ENCODE results near the gene F3. TPM values are rescaled to one million over a fixed set of nuclear protein-coding genes. Genes with fewer than 3 reads are reported as not detected.
"Not testable (repeated sequence)": the region's sequence is repeated elsewhere in the genome, so short reads cannot be mapped to it uniquely, and the experiment has no call there.

F3 gene
- 32.3 TPM for total RNA-seq

DNA sequence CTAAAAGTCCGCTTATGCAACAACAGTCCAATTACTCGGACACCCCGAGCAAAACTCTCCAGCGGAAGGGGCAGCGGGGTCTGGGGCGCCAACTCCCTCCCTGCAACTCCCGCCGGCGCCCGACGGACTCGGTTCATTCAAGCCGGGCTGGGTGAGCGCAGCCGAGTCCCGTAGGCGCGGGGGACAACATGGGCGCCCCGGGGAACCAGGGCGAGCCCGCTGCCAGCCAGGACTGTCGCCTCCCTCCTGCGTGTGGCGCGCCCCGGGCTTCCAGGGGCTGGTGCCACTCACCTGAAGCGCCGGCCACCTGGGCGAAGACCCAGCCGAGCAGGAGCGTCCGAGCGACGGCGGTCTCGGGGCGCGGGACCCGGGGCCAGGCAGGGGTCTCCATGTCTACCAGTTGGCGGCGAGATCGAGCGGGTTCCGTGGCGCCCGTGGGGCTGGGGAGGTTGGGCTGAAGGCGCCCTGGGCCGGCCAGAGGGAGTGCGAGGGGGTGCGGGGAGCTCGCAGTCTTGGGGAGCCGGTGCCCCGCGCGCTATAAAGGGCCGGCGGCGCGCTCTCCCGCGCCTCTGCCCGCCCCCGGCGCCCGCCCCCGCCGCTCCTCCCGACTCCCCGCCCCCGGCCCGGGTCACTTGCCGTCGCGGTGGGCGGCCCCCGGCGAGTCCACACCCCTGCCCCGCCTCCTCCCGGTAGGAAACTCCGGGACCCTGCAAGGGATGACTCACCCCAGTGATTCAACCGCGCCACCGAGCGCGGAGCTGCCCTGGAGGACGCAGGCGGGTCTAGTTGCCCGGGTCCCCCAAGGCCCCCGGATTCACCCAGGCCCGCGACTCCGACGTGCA, at the start of gene F3:
TSS of gene F3 (minus strand) at position 514 of the 842 bp plus-strand sequence. CDS start at position 391, 123 bp downstream.
- peak; percentile 90 for DNase-seq (ENCODE audit: low spot score)

DNA sequence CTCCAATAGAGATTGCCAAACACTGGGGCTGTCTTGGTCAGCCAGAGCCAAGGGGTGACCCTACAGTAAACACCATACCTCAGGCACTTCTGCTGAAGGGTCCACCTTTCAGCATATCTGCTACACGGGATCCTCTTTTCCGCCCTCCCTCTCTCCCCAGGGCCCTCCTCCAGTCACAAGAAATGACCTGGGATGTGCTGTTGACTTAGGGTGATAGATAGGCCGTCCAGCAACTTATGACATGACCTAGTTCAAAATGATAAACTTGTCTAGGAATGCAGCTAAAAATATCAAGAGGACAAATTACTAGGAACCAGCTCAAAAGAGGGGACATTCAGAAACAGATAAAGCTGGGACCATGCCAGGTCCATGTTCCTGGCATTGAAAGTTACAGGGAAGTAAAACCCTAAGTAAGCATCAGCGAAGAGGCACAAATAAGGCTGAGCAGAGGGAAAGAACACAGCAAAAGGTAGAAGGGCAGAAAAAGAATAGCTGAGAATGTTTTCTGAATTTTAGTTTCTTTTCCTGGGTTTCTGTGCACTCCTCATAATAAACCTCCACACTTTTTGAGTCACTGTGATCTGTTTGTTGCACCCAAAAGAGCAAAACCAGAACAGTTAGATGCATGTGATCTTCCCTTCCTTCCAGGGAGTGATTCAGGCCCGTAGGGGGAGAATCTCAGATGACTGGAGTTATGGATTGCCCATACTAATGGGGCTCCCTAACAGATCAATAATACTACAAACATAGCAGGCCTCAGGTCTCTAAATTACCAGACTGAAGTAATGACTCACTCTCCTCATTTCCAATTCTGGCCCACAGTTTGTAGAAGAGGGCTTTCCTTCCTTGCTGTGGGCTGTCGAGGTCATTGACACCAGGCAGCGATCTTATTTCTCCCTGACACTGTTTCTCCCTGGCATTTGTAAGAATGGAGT, 48.9 kb upstream of the F3 start:
- peak; percentile 62 for DNase-seq (ENCODE audit: low spot score)

DNA sequence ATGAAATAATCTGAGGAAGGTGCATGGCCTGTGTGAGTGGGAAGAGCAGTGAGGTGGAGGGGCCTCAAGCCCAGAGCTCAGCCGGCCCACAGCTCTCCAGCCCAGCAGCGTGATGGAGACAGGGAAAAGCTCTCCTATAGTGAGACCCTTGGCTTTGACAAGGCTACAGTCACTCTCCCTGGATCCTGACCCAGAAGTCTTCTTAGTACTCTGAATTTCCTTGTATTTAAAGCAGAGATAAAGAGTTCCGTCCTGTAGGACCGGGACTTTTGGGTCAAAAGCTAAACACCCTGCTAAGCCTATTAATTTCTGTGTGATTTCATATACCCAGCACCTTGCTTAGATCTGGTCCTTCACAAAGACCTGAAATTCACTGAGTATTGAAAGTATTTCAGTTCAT, 48.2 kb upstream of the F3 start:
- no peak for DNase-seq (ENCODE audit: low spot score)

DNA sequence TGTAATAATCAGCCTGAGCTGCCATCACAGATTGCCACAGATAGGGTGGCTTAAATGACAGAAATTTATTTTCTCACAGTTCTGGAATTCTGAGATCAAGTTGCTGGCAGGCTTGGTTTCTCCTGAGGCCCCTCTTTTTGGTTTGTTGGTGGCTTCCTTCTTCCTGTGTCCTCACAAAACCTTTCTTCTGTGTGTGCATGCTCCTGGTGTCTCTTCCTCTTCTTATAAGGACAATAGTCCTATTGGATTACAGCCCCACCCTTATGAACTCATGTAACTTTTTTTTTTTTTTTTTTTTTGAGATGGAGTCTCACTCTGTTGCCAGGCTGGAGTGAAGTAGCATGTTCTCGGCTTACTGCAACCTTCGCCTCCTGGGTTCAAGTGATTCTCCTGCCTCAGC, 41.0 kb upstream of the F3 start:
- DNase-seq (ENCODE audit: low spot score), result no peak

DNA sequence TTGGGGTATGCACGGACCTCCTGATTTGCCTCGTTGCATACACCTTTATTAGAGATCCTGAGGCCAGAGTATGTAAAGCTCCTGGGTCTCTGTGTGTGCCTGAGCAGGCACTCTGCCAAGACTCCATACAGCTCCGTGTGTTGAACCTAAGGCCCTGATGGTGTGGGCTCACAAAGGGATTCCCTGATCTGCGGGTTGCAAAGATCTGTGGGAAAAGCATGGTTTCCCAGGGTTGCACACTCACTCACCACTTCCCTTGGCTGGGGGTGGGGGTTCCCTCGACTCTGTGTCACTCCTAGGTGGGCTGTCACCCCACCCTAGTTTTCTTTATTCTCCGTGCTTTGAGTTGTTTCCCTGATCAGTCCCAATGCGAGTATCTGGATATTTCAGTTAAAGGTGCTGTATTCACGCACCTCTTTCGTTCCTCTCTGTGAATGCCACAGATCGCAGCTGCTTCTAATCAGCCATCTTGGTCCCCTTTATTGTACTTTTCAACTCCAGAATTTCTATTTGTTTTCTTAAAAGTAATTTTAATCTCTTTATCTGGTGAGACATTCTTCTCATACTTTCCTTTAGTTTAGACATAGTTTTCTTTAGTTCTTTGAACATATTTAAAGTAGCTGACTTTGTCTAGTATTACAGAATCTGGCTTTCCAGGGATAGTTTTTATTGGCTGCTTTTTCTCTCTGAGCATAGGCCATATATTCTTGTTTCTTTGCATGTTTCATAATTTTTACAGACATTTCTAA, 39.0 kb upstream of the F3 start:
- DNase-seq (ENCODE audit: low spot score), result no peak

DNA sequence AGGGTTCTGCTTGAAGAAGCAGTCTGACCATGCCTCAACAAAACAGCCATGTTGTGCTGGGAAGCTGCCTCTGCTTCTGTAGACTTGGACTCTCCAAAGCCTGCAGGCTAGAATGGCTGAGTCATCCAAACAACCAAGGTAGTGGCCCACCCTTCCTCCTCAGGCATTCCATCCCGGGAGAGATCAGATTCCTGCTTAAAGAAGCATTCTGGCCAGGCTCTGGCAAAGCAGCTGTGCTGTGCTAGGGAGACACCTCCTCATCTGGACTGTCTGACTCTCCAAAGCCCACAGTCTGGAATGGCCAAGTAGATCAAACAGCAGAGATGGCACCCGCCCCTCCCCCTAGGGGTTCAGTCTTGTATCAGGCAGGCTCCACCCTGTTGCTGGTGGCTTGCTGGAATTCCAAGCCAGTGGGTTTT, 38.3 kb upstream of the F3 start:
- DNase-seq (ENCODE audit: low spot score), result no peak

DNA sequence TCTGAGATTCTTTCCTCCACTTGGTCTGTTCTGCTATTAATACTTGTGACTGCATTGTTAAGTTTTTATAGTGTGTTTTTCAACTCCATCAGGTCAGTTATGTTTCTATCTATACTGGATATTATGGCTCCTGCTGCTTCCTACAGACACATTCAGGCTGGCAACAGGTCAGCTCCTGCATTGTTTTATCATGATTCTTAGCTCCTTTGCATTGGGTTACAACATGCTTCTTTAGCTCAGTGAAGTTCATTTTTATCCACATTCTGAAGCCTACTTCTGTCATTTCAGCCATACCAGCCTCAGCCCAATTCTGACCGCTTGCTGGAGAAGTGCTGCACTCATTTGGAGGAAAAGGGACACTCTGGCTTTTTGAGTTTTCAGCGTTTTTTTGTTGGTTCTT, 37.3 kb upstream of the F3 start:
- DNase-seq (ENCODE audit: low spot score), result no peak

DNA sequence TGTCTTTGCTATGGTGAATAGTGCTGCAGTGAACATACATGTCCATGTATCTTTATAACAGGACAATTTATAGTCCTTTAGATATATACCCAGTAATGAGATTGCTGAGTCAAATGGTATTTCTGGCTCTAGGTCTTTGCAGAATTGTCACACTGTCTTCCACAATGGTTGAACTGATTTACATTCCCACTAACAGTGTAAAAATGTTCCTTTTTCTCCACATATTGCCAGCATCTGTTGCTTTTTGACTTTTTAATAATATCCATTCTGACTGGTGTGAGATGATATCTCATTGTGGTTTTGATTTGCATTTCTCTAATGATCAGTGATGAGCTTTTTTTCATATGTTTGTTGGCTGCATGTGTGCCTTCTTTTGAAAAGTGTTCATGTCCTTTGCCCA, 32.4 kb upstream of the F3 start:
- not testable (repeated sequence) for DNase-seq (ENCODE audit: low spot score)

DNA sequence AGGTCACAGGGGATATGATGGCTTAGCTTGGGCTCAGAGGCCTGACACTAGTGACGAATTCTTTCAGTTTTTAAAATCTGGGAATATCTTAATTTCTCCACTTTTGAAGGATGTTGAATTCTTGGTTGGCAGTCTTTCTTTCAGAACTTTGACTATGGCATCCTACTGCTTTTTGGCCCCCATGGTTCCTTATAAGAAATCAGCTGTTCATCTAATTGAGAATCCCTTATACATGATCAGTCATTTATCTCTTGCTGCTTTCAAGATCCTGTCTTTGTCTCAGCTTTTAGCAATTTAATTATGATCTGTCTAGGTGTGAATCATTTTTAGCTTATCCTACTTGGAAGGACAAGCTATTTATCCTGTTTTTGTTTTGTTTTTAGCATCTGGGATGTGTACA, 31.2 kb upstream of the F3 start:
- no peak for DNase-seq (ENCODE audit: low spot score)

DNA sequence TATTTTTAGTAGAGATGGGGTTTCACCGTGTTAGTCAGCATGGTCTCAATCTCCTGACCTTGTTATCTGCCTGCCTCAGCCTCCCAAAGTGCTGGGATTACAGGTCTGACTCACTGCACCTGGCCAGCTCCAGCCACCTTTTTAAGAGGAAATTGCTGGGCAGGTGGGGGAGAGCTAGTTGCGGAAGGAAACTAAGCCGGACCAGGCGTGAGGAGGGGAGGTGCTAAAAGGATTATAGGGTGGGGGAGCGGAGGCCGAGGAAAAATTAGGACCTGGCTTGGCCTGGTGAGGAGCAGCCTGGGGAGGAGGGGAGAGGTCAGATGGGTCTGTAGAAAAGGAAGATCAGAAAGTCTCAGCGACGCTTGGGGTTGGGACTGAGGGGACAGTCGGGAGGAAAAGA, 29.4 kb upstream of the F3 start:
- DNase-seq (ENCODE audit: low spot score), result not testable (repeated sequence)

DNA sequence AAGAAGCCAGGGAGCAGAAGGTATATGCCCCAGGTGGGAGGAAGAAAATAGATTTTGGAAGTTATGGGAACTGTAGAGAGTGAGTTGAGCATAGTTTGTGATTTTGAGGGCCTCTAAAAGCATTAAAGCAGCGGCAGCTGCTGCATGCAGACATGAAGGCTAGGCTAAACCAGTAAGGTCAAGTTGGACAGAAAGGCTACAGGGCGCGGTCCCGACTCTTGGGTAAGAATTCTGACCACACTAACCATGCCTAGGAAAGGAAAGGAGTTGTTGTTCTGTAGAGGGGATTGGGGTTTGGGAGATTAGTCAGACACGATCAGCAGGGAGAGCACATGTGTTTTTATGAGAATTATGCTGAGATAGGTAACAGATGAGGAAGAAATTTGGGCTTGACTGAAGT, 27.2 kb upstream of the F3 start:
- not testable (repeated sequence) for DNase-seq (ENCODE audit: low spot score)

DNA sequence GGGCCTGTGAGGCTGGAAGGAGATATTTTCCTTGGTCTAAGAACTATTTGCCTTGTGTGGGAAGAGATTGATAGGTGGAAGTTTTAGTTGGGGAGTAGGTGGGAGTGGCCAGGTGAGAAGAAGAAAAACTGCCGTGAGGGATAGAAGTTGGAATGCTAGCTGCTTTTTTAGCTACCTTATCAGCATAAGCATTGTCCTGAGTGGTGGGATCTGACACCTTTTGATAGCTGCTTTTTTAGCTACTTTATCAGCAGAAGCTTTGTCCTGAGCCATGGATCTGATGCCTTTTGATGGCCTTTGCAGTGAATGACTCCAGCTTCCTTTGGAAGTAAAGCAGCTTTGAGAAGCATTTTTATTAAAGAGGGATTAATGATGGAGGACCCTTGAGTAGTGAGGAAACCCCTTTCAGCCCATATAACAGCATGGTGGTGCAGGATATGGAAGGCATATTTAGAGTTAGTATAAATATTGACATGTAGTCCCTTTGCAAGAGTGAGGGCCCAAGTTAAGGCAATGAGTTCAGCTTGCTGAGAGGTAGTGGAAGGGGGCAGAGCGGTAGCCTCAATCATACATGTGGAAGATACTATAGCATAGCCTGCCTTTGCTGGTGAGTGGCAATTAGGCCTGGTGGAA, 26.5 kb upstream of the F3 start:
- not testable (repeated sequence) for DNase-seq (ENCODE audit: low spot score)

DNA sequence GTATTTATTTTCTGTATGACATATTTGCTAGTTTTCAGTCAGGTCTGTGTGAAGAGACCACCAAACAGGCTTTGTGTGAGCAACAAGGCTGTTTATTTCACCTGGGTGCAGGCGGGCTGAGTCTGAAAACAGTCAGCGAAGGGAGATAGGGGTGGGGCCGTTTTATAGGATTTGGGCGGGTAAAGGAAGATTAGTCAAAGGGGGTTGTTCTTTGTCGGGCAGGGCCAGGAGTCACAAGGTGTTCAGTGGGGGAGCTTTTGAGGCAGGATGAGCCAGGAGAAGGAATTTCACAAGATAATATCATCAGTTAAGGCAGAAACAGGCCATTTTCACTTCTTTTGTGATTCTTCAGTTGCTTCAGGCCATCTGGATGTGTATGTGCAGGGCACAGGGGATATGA, 24.9 kb upstream of the F3 start:
- not testable (repeated sequence) for DNase-seq (ENCODE audit: low spot score)

DNA sequence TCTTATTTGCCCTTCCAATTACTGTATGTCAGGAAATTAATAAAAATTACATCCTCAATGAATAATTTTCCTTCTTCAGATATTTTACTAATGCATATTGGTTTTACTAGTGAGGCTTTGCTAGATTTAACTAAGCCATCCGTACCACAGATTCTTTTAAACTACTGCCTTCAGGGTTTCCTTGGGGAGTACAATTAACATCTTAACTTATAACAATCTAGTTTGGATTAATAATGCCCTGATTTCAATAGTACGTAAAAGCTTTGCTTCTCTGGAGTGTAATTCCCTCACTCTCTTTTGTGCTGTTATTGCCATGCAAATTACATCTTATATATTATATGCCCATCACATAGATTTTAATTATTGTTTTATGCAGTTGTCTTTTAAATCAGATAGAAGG, 24.3 kb upstream of the F3 start:
- no peak for DNase-seq (ENCODE audit: low spot score)

DNA sequence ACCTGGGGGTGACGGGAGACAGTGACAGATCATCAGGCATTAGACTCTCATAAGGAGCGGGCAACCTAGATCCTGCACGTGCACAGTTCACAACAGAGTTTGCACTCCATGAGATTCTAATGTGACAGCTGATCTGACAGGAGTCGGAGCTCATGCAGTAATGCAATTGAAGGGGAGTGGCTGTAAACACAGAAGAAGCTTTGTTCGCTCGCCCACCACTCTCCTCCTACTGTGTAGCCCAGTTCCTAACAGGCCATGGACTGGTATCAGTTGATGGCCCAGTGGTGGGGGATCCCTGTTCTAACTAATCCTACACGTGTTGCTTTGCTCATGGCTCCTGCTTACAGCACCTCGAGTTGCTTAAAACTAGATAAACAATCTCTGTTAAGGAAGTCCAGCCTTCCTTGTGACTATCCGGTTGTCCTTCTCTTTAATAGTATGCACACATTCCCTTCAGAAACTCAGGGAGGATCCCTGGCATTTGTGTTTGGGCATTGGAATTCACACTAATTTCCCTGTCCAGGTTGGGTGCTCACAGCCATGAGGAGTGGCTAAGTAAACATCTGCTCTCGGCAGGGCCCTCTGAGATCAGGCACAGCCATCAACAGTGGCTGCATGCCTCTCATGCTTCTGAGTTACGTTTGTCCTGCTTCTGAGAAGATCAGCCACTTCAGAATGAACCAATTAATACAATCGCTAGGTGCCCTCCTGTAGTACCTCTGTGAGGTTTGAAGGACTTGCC, 21.1 kb upstream of the F3 start:
- no peak for DNase-seq (ENCODE audit: low spot score)

DNA sequence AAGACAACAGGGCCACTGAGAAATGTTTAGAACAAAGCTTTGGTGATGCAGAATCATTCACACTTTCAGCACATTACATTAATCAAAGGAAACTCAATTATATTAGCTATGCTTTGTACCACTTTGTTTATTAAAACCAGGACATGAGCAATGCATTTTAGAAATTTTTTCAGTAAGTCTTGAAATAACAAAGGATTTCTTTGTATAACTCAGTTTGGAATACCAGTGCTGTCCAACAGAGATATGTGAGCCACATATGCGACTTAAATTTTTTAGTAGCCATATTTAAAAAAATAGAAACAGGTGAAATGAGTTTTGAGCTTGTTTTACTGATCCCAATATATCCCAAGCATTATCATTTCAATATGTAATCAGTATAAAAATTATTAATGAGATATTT, 18.8 kb upstream of the F3 start:
- no peak for DNase-seq (ENCODE audit: low spot score)

DNA sequence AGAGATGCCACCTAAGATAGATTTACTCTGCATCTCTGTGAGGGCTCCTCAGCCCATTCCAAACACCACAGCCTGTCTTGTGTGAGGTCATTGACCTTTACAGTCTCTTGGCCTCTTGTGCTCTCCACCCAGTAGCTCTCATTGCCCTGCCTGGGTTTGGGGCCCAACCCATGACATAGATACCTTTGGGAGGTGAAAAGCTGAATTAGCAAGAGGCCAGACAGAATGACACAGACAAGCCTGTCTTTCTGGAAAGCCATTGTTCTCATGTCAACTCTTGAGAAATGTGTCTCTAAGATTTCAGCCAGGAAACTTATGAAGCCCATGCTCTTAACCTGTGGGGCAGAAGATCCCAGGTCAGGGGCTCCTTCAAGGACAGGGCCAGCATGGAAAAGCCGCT, 18.4 kb upstream of the F3 start:
- DNase-seq (ENCODE audit: low spot score), result no peak

DNA sequence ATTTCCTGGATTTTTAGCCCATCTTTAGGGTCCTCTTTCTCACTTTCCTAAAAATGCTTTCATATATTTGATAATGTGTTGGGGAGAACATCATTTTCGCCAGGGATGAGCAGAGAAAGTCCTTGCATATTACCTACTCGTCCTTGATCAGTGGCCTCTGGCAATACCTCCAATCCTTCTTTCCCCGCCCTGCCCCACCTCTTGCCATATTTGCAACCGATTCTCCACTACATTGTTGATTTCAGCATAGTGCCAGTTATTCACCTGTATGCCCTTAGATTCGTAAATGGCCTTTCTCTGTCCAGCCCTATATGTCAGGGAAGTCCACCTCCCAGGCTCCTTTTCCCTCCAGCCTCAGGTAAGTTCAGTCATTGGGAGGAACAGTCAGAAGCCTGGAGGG, 13.5 kb upstream of the F3 start:
- DNase-seq (ENCODE audit: low spot score), result no peak

DNA sequence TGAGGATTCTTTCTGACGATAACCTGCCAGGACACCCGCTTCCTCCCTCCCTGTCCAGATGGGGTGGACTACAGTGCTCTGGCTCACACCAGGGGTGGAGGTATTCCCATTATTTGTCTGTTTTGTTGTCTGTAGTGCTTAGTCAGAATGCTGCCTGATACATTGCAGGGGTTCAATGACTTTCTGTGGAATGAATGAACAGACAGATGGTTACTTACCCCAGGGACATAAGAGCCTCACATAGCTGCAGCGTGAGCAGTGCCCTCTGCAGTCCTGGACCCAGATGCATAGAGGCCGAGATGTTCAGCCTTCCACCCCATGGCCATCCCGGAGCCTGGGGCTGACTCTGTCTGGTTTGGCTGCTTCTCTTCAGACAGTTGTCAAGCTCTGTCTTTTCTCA, 13.0 kb upstream of the F3 start:
- DNase-seq (ENCODE audit: low spot score), result no peak

DNA sequence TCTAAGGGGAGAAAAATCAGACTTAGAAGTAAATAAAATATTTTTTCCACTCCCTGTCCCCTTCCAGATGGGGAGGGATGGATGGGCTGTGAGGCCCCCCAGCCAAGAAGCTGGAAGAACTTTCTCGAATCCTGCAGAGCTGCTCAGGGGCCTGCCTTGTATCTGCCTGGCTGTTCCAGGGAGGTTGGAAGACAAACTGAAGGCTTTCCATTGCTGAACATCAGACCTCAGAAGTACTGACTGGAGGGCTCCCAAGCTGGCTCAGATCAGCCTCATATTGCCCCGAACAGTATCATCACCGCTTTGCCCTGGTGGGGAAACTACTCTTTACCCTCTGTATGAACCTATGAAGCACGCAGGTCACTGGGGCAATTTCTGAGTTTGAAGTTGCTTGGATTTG, 12.4 kb upstream of the F3 start:
- DNase-seq (ENCODE audit: low spot score), result no peak

DNA sequence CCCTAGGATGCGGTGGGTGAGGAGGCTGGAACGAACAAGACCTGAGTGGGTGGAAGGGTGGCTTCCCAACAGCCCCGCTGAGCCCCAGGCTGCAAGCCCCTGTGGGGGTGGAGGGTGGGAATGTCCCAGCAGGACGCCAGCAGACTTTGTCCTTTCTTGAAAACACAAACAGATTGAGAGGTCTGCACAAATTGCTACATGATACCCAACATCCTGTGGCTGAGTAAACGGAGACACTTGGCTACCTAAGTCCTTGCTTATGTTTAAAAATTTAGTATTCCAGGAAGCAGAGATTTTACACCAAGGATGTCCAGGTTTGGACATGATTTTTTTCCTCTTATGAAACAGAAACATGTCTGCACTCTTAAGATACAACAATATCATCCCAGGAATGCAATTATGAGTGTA, 11.8 kb upstream of the F3 start:
- DNase-seq (ENCODE audit: low spot score), result no peak
